ENCODE results near the gene ID3.

Gene ID3

DNA sequence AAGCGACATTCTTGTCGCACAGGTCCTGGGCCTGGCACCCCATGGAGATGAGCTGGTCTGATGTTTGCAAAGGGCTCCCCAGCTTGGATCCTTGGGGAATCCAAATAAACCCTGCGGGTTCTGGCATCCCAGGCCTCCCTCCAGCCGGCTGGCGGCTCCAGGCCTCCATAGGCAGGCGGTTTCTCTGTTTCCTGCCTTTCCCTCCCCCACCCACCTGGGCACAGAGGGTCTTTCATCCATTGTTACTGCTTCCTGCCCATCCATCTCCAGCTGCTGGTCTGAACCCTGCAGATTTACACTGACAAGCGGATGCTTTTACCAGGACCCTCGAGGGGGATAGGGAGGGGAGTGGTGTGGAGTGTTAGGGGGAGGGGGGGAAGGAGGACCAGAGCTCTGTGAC lies 39.1 kb upstream of the ID3 start:
- TF ChIP-seq, protein P1, sequence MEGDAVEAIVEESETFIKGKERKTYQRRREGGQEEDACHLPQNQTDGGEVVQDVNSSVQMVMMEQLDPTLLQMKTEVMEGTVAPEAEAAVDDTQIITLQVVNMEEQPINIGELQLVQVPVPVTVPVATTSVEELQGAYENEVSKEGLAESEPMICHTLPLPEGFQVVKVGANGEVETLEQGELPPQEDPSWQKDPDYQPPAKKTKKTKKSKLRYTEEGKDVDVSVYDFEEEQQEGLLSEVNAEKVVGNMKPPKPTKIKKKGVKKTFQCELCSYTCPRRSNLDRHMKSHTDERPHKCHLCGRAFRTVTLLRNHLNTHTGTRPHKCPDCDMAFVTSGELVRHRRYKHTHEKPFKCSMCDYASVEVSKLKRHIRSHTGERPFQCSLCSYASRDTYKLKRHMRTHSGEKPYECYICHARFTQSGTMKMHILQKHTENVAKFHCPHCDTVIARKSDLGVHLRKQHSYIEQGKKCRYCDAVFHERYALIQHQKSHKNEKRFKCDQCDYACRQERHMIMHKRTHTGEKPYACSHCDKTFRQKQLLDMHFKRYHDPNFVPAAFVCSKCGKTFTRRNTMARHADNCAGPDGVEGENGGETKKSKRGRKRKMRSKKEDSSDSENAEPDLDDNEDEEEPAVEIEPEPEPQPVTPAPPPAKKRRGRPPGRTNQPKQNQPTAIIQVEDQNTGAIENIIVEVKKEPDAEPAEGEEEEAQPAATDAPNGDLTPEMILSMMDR (IDR thresholded peaks at IDR 0.05) = no peak
- TF ChIP-seq ZFX (IDR thresholded peaks at IDR 0.05; ENCODE audit: borderline replicate concordance) = no peak
- H3K27ac ChIP-seq = no peak overlapping the region

DNA sequence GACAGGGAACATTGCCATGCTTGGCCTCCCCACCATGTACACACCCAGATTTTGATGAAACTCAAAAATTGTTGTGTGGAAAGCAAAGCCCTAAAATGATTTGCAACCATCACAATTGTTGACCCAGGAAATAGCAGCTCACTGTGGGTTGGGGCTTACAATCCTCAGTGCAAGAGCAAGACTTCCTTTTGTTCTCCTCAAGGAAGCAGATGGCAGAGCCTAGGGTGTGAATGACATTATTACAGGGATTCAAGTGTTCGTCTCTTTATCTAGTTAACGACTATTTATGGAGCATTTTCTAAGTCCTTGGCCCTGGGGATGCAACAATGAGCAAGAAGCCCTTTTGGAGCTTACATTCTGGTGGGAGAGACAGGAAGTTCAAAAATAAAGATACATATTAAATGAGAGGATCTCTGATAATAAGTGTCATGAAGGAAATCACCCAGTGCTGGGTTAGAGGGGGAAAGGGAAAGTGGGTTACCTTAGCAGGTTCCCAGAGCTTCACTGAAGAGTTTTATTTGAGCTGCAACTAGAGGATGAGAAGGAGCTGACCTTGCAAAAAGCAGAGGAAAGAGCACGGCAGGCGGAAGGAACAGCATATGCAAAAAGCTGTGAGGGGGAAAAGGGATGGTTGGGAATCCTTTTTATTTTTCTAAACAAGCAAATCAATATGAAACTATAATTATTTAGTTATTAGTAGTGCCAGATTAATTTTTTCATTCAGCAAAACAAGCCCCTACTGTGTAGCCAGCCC lies 38.5 kb upstream of the ID3 start:
- H3K27ac ChIP-seq = no peak overlapping the region
- TF ChIP-seq, protein P1 (IDR thresholded peaks at IDR 0.05) = no peak
- no peak for TF ChIP-seq ZFX (IDR thresholded peaks at IDR 0.05; ENCODE audit: borderline replicate concordance)

DNA sequence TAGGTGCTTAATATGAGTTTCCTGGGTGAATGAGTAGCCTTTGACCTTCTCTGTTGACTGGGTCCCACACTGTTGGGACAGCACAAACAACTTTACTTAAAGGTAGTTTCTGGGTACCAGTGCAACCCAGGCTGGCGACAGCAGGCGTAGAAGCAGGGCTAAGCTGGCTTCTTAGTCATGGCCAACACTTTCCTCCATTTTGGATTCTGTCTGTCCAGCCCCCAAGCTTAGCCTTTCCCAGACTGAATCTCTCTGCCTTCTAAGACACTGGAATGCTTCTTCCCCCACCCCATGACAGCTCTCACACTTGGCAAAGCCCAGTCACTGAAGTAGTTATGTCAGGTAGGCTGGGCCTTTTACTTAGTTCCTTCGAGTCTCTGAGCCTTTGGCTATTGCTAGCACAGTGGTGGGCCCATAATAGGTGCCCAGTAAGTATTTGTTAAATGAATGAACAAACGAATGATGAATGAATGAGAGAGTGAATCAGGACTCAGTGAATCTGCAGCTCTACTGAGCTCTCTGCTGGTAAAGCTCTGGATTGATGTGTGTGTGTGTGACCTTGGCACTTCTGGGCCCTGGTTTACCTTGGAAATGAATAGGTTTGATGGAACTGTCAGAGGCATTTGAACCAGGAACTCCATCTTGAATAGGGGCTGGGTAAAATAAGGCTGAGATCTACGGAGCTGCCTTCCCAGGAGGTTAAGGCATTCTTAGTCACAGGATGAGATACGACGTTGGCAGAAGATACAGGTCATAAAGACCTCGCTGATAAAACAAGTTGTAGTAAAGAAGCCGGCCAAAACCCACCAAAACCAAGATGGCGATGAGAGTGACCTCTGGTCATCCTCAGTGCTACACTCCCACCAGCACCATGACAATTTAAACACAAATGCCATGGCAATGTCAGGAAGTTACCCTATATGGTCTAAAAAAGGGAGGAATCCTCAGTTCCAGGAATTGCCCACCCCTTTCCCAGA lies 37.4 kb upstream of the ID3 start:
- TF ChIP-seq ZFX (IDR thresholded peaks at IDR 0.05; ENCODE audit: borderline replicate concordance) = no peak
- TF ChIP-seq, protein P1 (IDR thresholded peaks at IDR 0.05) = no peak
- no peak overlapping the region for H3K27ac ChIP-seq

DNA sequence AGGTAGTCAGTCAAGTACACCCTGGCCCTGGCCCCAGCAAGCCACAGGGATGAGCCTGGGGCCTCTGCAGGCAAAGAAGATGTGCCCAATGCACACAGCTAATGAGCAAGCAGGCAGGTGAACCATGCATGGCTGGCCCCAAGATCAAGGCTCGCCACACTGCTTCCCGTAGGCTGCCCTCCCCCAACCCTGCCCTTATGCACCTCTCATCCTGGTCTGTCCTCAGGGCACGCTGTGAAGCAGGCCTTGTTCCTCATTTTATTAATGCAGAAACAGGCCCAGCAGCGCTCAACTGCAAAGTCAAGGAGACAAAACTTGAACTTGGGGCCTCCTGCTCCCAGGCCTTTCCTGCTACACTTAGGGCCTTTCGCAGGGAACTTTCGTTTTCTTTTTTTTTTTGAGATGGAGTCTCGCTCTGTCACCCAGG lies 35.6 kb upstream of the ID3 start:
- TF ChIP-seq, protein P1 (IDR thresholded peaks at IDR 0.05) = no peak
- no peak for TF ChIP-seq ZFX (IDR thresholded peaks at IDR 0.05; ENCODE audit: borderline replicate concordance)
- peak overlapping the region; percentile 36 for H3K27ac ChIP-seq

DNA sequence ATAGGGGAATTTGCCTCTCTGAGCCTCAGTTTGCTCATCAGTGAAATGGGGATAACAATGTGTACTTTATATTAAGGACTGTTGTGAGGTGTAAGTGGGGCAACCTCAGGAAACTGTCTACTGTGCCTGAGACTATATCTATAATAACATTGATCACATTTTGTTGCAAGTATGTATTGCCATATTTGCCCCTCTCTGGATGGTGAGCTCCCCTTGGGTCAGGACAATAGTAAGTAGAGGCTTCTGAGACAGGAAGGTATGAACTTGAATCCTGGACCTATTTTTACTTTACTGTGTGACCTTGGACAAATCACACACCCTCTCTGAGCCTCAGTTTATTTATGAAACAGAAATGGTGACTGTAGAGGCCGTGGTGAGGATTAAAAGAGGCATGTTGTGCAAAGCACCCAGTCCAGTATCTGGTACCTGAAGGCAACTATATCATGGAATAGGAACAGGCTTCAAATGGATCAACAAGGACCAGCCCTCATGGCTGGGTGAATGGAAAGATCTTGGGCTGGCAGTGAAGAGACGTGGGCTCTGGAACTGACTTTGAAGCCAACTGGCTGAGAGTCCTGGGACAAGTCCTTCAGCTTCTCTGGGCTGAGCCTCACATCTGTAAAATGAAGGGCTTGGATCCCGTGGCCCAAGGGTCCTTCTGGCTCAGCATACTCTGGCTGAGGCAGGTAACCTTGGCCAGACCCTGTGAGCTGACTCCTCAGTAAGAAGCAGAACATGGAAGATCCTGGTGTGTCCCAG lies 35.0 kb upstream of the ID3 start:
- TF ChIP-seq, protein P1 (IDR thresholded peaks at IDR 0.05) = no peak
- TF ChIP-seq ZFX (IDR thresholded peaks at IDR 0.05; ENCODE audit: borderline replicate concordance) = no peak
- peak overlapping the region; percentile 61 for H3K27ac ChIP-seq

DNA sequence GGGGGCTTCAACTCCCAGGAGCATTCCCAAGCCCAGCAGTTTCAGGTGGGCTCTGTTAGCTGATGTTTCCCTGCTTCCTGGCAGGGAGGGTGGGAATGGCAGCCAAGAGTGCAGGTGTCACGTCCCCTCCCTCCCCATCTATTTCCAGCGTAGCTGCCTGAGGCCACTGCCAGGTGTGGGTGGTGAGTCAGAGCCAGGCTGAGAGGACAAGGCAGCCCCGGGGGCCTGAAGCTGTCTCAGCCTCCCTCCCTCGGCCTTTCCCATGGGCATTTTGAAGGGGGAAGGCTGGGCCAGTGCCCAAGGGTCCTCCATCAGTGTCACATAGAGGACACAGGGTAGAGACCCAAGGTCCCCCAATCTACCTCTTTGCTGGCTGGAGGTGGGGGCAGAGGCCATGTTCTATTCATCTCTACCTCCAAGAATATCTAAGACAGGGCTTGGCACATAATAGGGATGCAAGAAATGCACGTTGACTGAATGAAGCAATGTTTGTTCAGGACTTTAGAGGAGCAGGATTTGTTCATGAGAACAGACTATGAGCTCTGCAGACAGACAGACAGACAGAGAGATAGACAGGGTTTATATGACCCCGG lies 34.4 kb upstream of the ID3 start:
- peak overlapping the region; percentile 61 for H3K27ac ChIP-seq
- TF ChIP-seq ZFX (IDR thresholded peaks at IDR 0.05; ENCODE audit: borderline replicate concordance) = no peak
- TF ChIP-seq, protein P1 (IDR thresholded peaks at IDR 0.05) = no peak
